ENCODE results near the gene LAMB1.
"Not testable (repeated sequence)": the region's sequence is repeated elsewhere in the genome, so short reads cannot be mapped to it uniquely, and the experiment has no call there.

Gene LAMB1

GRCh38 chr7:107921826-107922225, 81.1 kb downstream of the LAMB1 start:
- not testable (repeated sequence) for H3K4me3 ChIP-seq (ENCODE audit: low read length in 2 of 2); H4K8ac ChIP-seq (ENCODE audit: low read depth, low read length); H3K4me1 ChIP-seq (ENCODE audit: control insufficient read depth in 2 of 2, insufficient read depth in 1 of 2, low read depth in 1 of 2, low read length in 2 of 2); H2AFZ ChIP-seq (ENCODE audit: low read length); H4K91ac ChIP-seq (ENCODE audit: low read depth, low read length, poor library complexity); H2BK120ac ChIP-seq (ENCODE audit: low read depth, low read length); H3K9ac ChIP-seq (ENCODE audit: low read depth, low read length, poor library complexity); H2AK5ac ChIP-seq (ENCODE audit: low read depth, low read length); H2BK5ac ChIP-seq (ENCODE audit: low read length); H3K4me2 ChIP-seq (ENCODE audit: insufficient read depth, low read length, poor library complexity, severe bottlenecking); H3K9me3 ChIP-seq (replicated peaks in 1 of 2; ENCODE audit: control insufficient read depth in 2 of 2, insufficient read depth in 1 of 2, low read depth in 1 of 2, low read length in 2 of 2); DNase-seq (ENCODE audit: low spot score); H3K23ac ChIP-seq (ENCODE audit: low read depth, low read length, poor library complexity); H3K18ac ChIP-seq (ENCODE audit: low read length); H3K27me3 ChIP-seq (ENCODE audit: control insufficient read depth in 3 of 3, insufficient read depth in 3 of 3, low read depth in 1 of 3, low read length in 3 of 3); H2BK15ac ChIP-seq (ENCODE audit: low read length); H3K4ac ChIP-seq (ENCODE audit: low read length); H3K79me1 ChIP-seq (ENCODE audit: low read depth, low read length); H3K27ac ChIP-seq (replicated peaks; ENCODE audit: low read length); H3K14ac ChIP-seq (ENCODE audit: low read length); H2BK12ac ChIP-seq (ENCODE audit: low read length)
- H3K36me3 ChIP-seq (replicated peaks in 1 of 2; ENCODE audit: control insufficient read depth in 2 of 2, insufficient read depth in 2 of 2, low read length in 2 of 2): peaks cover 24 to 100% of the 10 kb centered on the region in 2 donors
- WGBS, 2 donors (ENCODE audit: extremely low coverage in 2 of 2, insufficient read length in 2 of 2, insufficient replicate concordance in 1 of 2): no CpG with 5 or more reads among the region's 2 CpGs

DNA sequence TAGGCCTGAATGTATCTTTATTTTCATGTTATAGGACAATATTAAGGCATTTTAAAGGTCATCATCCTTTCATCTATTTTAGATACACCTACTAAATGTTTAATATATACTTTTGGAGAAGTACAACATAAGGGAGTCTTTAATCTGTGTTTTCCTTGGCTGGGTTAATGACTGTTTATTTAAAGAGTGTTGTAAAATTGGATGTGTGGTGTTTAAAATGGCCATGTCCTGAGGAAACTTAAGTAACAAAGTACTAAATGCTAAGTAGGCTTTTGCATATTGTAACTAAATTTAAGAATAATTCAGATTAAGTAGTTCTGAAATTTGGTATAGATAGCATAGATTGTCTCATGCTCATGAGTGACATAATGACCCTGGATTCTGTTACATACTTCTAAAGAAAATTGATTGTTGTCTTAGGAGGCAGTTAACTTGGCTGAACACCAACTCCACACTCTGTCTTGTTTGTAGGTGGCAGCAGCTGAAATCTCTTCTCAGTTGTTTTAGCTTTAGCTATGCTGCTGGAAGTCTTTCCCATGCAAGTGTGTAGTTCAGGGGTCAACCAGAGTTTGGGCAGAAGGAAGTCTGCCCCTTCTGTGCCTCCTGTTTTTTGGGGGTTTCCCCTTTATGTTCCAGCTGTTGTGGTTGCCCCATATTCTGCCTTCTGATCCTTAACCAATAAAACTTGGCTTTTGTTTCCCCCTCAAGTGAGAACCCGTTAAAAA, 82.8 kb downstream of the LAMB1 start:
- H3K4me3 ChIP-seq (ENCODE audit: low read length in 2 of 2): no peak overlapping the region
- H3K4me1 ChIP-seq (ENCODE audit: control insufficient read depth in 2 of 2, insufficient read depth in 1 of 2, low read depth in 1 of 2, low read length in 2 of 2): no peaks in the 10 kb centered on the region
- no peak overlapping the region for H2BK15ac ChIP-seq (ENCODE audit: low read length)
- no peak overlapping the region for H3K18ac ChIP-seq (ENCODE audit: low read length)
- no peak overlapping the region for H4K91ac ChIP-seq (ENCODE audit: low read depth, low read length, poor library complexity)
- peaks cover 24 to 100% of the 10 kb centered on the region in 2 donors for H3K36me3 ChIP-seq (replicated peaks in 1 of 2; ENCODE audit: control insufficient read depth in 2 of 2, insufficient read depth in 2 of 2, low read length in 2 of 2)
- H3K9ac ChIP-seq (ENCODE audit: low read depth, low read length, poor library complexity): no peak overlapping the region
- no peaks in the 10 kb centered on the region for H3K27me3 ChIP-seq (ENCODE audit: control insufficient read depth in 3 of 3, insufficient read depth in 3 of 3, low read depth in 1 of 3, low read length in 3 of 3)
- H4K8ac ChIP-seq (ENCODE audit: low read depth, low read length): no peak overlapping the region
- H3K4me2 ChIP-seq (ENCODE audit: insufficient read depth, low read length, poor library complexity, severe bottlenecking): no peak overlapping the region
- H2BK120ac ChIP-seq (ENCODE audit: low read depth, low read length): no peak overlapping the region
- H3K23ac ChIP-seq (ENCODE audit: low read depth, low read length, poor library complexity): no peak overlapping the region
- no peak overlapping the region for H3K27ac ChIP-seq (replicated peaks; ENCODE audit: low read length)
- H3K14ac ChIP-seq (ENCODE audit: low read length): no peak overlapping the region
- no peaks in the 10 kb centered on the region for H3K79me1 ChIP-seq (ENCODE audit: low read depth, low read length)
- no peak overlapping the region for H2AFZ ChIP-seq (ENCODE audit: low read length)
- H2AK5ac ChIP-seq (ENCODE audit: low read depth, low read length): no peak overlapping the region
- H2BK12ac ChIP-seq (ENCODE audit: low read length): no peak overlapping the region
- WGBS, 2 donors (ENCODE audit: extremely low coverage in 2 of 2, insufficient read length in 2 of 2, insufficient replicate concordance in 1 of 2): no CpG with 5 or more reads among the region's 1 CpG
- no peak for DNase-seq (ENCODE audit: low spot score)
- H3K9me3 ChIP-seq (replicated peaks in 1 of 2; ENCODE audit: control insufficient read depth in 2 of 2, insufficient read depth in 1 of 2, low read depth in 1 of 2, low read length in 2 of 2): no peaks in the 10 kb centered on the region
- H2BK5ac ChIP-seq (ENCODE audit: low read length): no peak overlapping the region
- no peak overlapping the region for H3K4ac ChIP-seq (ENCODE audit: low read length)

GRCh38 chr7:107918948-107919347, 84.0 kb downstream of the LAMB1 start:
- Histone ChIP-seq H3K27me3 (ENCODE audit: control insufficient read depth in 3 of 3, insufficient read depth in 3 of 3, low read depth in 1 of 3, low read length in 3 of 3) (no peaks in the 10 kb centered on the region), H3K9ac (ENCODE audit: low read depth, low read length, poor library complexity) (no peak overlapping the region), H3K9me3 (replicated peaks in 1 of 2; ENCODE audit: control insufficient read depth in 2 of 2, insufficient read depth in 1 of 2, low read depth in 1 of 2, low read length in 2 of 2) (no peaks in the 10 kb centered on the region), H4K8ac (ENCODE audit: low read depth, low read length) (no peak overlapping the region), H3K79me1 (ENCODE audit: low read depth, low read length) (no peaks in the 10 kb centered on the region), H3K4ac (ENCODE audit: low read length) (no peak overlapping the region), H3K4me1 (ENCODE audit: control insufficient read depth in 2 of 2, insufficient read depth in 1 of 2, low read depth in 1 of 2, low read length in 2 of 2) (no peaks in the 10 kb centered on the region), H3K4me3 (ENCODE audit: low read length in 2 of 2) (no peak overlapping the region), H3K23ac (ENCODE audit: low read depth, low read length, poor library complexity) (no peak overlapping the region), H2BK5ac (ENCODE audit: low read length) (no peak overlapping the region), H3K18ac (ENCODE audit: low read length) (no peak overlapping the region), H2BK120ac (ENCODE audit: low read depth, low read length) (no peak overlapping the region), H2AFZ (ENCODE audit: low read length) (no peak overlapping the region), H2BK12ac (ENCODE audit: low read length) (no peak overlapping the region), H3K4me2 (ENCODE audit: insufficient read depth, low read length, poor library complexity, severe bottlenecking) (no peak overlapping the region), H4K91ac (ENCODE audit: low read depth, low read length, poor library complexity) (no peak overlapping the region), H3K14ac (ENCODE audit: low read length) (no peak overlapping the region), H3K36me3 (replicated peaks in 1 of 2; ENCODE audit: control insufficient read depth in 2 of 2, insufficient read depth in 2 of 2, low read length in 2 of 2) (peaks cover 19 to 100% of the 10 kb centered on the region in 2 donors), H2AK5ac (ENCODE audit: low read depth, low read length) (no peak overlapping the region), H3K27ac (replicated peaks; ENCODE audit: low read length) (no peak overlapping the region), H2BK15ac (ENCODE audit: low read length) (no peak overlapping the region)
- DNase-seq (ENCODE audit: low spot score): no peak
- WGBS, 2 donors (ENCODE audit: extremely low coverage in 2 of 2, insufficient read length in 2 of 2, insufficient replicate concordance in 1 of 2): no CpG with 5 or more reads among the region's 2 CpGs

DNA sequence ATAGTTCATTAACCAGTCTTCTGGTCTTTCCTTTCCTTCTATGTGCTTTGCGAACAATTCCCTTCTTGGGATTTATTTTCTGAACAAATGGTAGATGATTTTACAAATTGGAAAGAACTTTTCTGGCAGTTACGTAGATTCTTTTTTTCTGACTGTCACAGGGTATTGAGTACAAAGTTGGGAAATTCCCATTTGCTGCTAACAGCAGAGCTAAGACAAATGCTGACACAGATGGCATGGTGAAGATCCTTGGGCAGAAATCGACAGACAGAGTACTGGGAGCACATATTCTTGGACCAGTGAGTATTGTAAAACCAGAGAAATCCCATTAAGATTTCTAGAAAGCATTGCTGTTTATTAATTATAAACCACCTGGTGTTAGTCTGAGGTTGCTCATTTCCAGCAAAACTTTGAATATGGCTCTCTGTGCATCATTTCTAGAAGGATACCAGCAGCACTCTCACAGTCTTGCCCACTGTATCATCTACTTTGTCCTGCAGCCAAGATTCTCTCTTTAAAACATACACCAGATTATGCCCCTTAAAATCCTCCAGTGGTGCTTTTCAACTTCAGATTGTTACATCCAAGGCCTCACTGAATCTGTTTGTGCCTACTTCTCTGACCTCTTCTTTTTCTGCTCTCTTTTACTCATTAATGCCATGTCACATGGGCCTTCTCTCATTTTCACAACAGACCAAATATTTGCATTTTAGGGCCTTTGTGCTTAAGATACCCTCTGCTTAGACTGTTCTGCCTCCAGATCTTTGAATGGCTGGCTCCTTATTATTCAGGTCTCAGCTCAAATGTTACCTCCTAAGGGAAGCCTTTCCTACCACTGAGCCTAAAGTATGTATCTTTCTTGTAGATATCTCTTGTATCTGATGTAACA, 85.0 kb downstream of the LAMB1 start:
- H3K4me1 ChIP-seq (ENCODE audit: control insufficient read depth in 2 of 2, insufficient read depth in 1 of 2, low read depth in 1 of 2, low read length in 2 of 2): no peaks in the 10 kb centered on the region
- no peak for DNase-seq (ENCODE audit: low spot score)

More for the DNA sequence above, 85.0 kb downstream of the LAMB1 start:
- H3K4me3 ChIP-seq (ENCODE audit: low read length in 2 of 2): no peak overlapping the region
- H3K27me3 ChIP-seq (ENCODE audit: control insufficient read depth in 3 of 3, insufficient read depth in 3 of 3, low read depth in 1 of 3, low read length in 3 of 3): no peaks in the 10 kb centered on the region
- H3K36me3 ChIP-seq (replicated peaks in 1 of 2; ENCODE audit: control insufficient read depth in 2 of 2, insufficient read depth in 2 of 2, low read length in 2 of 2): peaks cover 15 to 99% of the 10 kb centered on the region in 2 donors
- no peak overlapping the region for H2AK5ac ChIP-seq (ENCODE audit: low read depth, low read length)
- H3K27ac ChIP-seq (replicated peaks; ENCODE audit: low read length): no peak overlapping the region
- no CpG with 5 or more reads among the region's 3 CpGs for WGBS, 2 donors (ENCODE audit: extremely low coverage in 2 of 2, insufficient read length in 2 of 2, insufficient replicate concordance in 1 of 2)
- H4K91ac ChIP-seq (ENCODE audit: low read depth, low read length, poor library complexity): no peak overlapping the region
- H3K18ac ChIP-seq (ENCODE audit: low read length): no peak overlapping the region
- H2BK12ac ChIP-seq (ENCODE audit: low read length): no peak overlapping the region
- no peak overlapping the region for H4K8ac ChIP-seq (ENCODE audit: low read depth, low read length)
- no peak overlapping the region for H2BK120ac ChIP-seq (ENCODE audit: low read depth, low read length)
- H3K14ac ChIP-seq (ENCODE audit: low read length): no peak overlapping the region
- no peaks in the 10 kb centered on the region for H3K79me1 ChIP-seq (ENCODE audit: low read depth, low read length)
- H3K4ac ChIP-seq (ENCODE audit: low read length): no peak overlapping the region
- no peak overlapping the region for H3K23ac ChIP-seq (ENCODE audit: low read depth, low read length, poor library complexity)
- no peak overlapping the region for H2AFZ ChIP-seq (ENCODE audit: low read length)
- no peak overlapping the region for H2BK15ac ChIP-seq (ENCODE audit: low read length)
- no peak overlapping the region for H2BK5ac ChIP-seq (ENCODE audit: low read length)
- no peak overlapping the region for H3K4me2 ChIP-seq (ENCODE audit: insufficient read depth, low read length, poor library complexity, severe bottlenecking)
- H3K9ac ChIP-seq (ENCODE audit: low read depth, low read length, poor library complexity): no peak overlapping the region
- H3K9me3 ChIP-seq (replicated peaks in 1 of 2; ENCODE audit: control insufficient read depth in 2 of 2, insufficient read depth in 1 of 2, low read depth in 1 of 2, low read length in 2 of 2): no peaks in the 10 kb centered on the region
